ENCODE data around the gene ECM2. TPM values are rescaled to one million over a fixed set of nuclear protein-coding genes. Genes with fewer than 3 reads are reported as not detected.

Gene ECM2
- total and polyA plus RNA-seq, 5 donors from 2014 or later = not detected

DNA sequence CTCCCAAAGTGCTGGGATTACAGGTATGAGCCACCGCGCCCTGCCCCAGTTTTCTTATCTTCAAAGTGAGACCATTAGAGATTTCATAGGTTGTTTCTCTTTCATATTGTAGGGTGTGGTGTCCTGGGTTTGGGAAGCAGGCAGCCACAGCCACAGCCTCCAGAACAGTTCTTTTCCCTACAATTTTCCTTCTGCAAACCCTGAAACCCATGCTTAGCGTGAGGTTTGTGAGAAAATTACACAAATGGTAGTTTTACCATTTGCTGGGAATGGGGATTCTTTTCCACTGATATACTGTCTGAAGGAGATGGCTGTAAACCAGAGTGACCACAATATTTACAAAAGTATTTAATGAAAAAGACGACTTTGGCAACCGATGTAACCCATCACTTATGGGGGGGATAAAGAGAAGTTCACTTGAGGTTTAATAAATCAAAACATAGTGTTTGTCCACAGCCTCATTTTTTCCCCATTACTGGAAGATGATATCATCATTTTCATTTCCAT lies 26.7 kb upstream of the ECM2 start:
- H3K27ac ChIP-seq (ENCODE audit: insufficient read depth, low read length, poor library complexity, severe bottlenecking) = no peak overlapping the region
- no peak overlapping the region for H3K4me3 Mint-ChIP-seq
- no peaks in the 10 kb centered on the region for H3K4me1 Mint-ChIP-seq
- DNase-seq = no peak
- peaks cover 2 to 7% of the 10 kb centered on the region in 2 experiments for H3K9me3 ChIP-seq (ENCODE audit: control insufficient read depth in 2 of 2, low read length in 2 of 2)
- H3K27ac Mint-ChIP-seq = no peak overlapping the region
- H3K36me3 Mint-ChIP-seq = peaks cover 11% of the 10 kb centered on the region
- H3K27me3 Mint-ChIP-seq = no peaks in the 10 kb centered on the region
- no peak for ATAC-seq (ENCODE audit: low read depth in 2 of 2)
- H3K36me3 ChIP-seq (ENCODE audit: control insufficient read depth, insufficient read depth, low read length) = no peaks in the 10 kb centered on the region
- peaks cover 0 to 10% (median 2%) of the 10 kb centered on the region in 7 donors for H3K9me3 Mint-ChIP-seq
- H3K4me3 ChIP-seq (ENCODE audit: low read depth, low read length) = no peak overlapping the region
- H3K4me1 ChIP-seq (ENCODE audit: control insufficient read depth, insufficient read depth, low read length, poor library complexity, severe bottlenecking) = no peaks in the 10 kb centered on the region
- H3K27me3 ChIP-seq (ENCODE audit: control insufficient read depth, insufficient read depth, low read length) = no peaks in the 10 kb centered on the region

DNA sequence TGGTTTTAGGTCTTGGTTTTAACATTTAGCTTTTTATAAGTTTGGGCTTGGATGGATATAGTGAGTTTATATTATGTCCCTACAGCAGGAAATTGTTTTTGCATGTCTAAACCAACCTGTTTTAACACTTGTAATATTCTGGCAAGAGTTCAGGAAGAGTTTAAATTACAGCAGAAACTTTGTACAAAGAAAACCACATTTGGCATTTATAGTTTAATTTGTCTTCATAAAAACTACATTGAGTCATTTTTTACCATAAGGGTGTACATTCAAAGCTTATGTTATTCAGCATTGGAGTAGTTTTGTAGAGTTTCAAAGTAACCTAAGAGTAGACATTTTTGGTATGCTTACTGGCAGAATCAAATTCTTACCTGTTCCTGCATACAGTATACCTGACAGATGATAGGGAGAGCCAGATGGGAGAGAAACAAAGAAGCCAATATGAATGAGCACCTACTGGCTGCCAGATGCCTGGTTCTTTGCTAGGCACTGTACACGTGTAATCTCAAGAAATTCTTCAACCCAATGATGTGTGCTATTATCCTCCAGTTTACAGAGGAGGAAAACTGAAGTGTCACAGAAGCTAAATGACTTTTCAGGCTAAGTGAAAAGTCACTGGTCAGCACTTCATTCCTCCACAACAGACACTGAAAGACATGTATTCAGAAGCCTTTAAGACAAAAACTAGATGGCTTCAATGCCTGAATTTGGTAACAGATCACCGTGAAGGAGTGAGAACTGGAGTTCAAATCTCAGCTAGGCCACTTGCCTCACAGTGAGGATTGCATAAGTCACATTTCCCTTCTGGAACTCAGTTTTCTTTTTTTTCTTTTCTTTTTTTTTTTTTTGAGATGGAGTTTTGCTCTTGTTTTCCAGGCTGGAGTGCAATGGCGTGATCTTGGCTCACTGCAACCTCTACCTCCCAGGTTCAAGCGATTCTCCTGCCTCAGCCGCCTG lies 25.9 kb upstream of the ECM2 start:
- DNase-seq (no peak), ATAC-seq (ENCODE audit: low read depth in 2 of 2) (no peak)
- Mint-ChIP-seq H3K4me3 (no peak overlapping the region), H3K27me3 (no peaks in the 10 kb centered on the region), H3K4me1 (no peaks in the 10 kb centered on the region), H3K27ac (no peak overlapping the region), H3K36me3 (peaks cover 10% of the 10 kb centered on the region), H3K9me3 (peaks cover 0 to 6% (median 0%) of the 10 kb centered on the region in 7 donors)
- Histone ChIP-seq H3K4me1 (ENCODE audit: control insufficient read depth, insufficient read depth, low read length, poor library complexity, severe bottlenecking) (no peaks in the 10 kb centered on the region), H3K9me3 (ENCODE audit: control insufficient read depth in 2 of 2, low read length in 2 of 2) (peaks cover 2 to 7% of the 10 kb centered on the region in 2 experiments), H3K4me3 (ENCODE audit: low read depth, low read length) (no peak overlapping the region), H3K27ac (ENCODE audit: insufficient read depth, low read length, poor library complexity, severe bottlenecking) (no peak overlapping the region), H3K27me3 (ENCODE audit: control insufficient read depth, insufficient read depth, low read length) (no peaks in the 10 kb centered on the region), H3K36me3 (ENCODE audit: control insufficient read depth, insufficient read depth, low read length) (no peaks in the 10 kb centered on the region)

DNA sequence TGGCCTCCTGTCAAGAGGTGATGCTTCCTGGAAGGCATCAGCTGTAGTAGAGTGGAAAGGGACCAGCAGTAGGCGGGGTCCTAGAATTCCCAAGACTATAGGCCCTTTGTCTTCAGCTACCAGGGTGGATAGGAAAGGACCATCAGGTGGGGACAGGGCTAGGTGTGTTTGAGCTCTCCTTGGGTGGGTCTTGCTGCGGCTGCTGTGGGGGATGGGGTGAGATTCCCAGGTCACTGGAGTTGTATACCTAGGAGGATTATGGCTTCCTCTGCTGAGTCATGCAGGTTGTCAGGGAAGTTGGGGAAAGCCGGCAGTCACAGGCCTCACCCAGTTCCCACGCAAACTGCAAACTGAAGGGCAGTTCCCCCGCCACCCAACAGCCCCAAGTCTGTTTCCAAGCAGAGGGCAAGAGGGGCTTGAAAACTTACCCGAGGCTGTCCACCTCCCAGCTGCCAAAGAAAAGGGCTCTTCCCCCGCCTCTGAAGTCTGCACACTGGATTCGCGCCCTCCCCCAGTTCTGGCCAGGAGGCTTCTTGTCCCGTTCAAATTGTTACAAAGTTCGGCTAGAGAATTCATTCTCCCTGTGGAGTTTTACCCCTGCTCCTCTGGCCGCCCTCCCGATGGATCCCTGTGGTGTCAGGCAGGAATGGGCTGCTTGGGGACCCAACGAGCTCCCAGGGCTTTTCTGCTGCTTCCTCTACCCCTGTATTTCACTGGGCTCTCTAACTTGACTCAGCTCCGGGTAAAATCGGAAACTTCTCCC lies 23.0 kb upstream of the ECM2 start:
- H3K36me3 ChIP-seq (ENCODE audit: control insufficient read depth, insufficient read depth, low read length) = no peaks in the 10 kb centered on the region

DNA sequence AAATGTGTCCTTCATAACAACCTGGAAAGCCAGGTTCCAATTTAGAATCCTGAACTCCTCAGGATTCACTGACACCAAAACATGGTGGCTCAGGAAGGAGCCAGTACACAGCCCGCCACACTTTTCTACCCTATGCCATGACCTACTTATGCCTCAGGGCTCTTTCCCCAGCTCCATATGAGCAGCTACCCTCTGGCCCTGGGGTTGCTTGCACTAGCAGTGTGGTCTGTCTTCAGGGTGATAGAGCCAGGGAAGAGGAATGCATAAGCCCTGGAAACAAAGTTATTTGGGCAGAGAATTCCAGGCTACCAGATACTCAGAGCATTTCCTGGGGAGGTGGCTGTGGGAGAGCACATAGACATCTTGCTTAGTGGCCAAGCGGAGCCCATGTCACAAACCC lies 15.0 kb upstream of the ECM2 start:
- no peaks in the 10 kb centered on the region for H3K27me3 ChIP-seq (ENCODE audit: control insufficient read depth, insufficient read depth, low read length)
- no peaks in the 10 kb centered on the region for H3K36me3 ChIP-seq (ENCODE audit: control insufficient read depth, insufficient read depth, low read length)
- no peak overlapping the region for H3K4me3 ChIP-seq (ENCODE audit: low read depth, low read length)
- H3K4me3 Mint-ChIP-seq = no peak overlapping the region
- no peaks in the 10 kb centered on the region for H3K4me1 ChIP-seq (ENCODE audit: control insufficient read depth, insufficient read depth, low read length, poor library complexity, severe bottlenecking)
- peaks cover 4% of the 10 kb centered on the region for H3K36me3 Mint-ChIP-seq
- H3K27ac Mint-ChIP-seq = no peak overlapping the region
- ATAC-seq (ENCODE audit: low read depth in 2 of 2) (no peak), DNase-seq (no peak)
- H3K27me3 Mint-ChIP-seq = no peaks in the 10 kb centered on the region
- H3K4me1 Mint-ChIP-seq = peaks cover 0 to 4% (median 2%) of the 10 kb centered on the region in 4 donors
- no peaks in the 10 kb centered on the region for H3K9me3 ChIP-seq (ENCODE audit: control insufficient read depth in 2 of 2, low read length in 2 of 2)
- H3K9me3 Mint-ChIP-seq = no peaks in the 10 kb centered on the region
- no peak overlapping the region for H3K27ac ChIP-seq (ENCODE audit: insufficient read depth, low read length, poor library complexity, severe bottlenecking)

More for the DNA sequence above, 23.0 kb upstream of the ECM2 start:
- no peak for ATAC-seq (ENCODE audit: low read depth in 2 of 2)
- Histone ChIP-seq H3K9me3 (ENCODE audit: control insufficient read depth in 2 of 2, low read length in 2 of 2) (no peaks in the 10 kb centered on the region), H3K27ac (ENCODE audit: insufficient read depth, low read length, poor library complexity, severe bottlenecking) (no peak overlapping the region), H3K4me1 (ENCODE audit: control insufficient read depth, insufficient read depth, low read length, poor library complexity, severe bottlenecking) (no peaks in the 10 kb centered on the region), H3K27me3 (ENCODE audit: control insufficient read depth, insufficient read depth, low read length) (no peaks in the 10 kb centered on the region), H3K4me3 (ENCODE audit: low read depth, low read length) (no peak overlapping the region)
- Mint-ChIP-seq H3K36me3 (peaks cover 9% of the 10 kb centered on the region), H3K4me3 (no peak overlapping the region), H3K4me1 (peaks cover 0 to 5% (median 3%) of the 10 kb centered on the region in 4 donors), H3K9me3 (peaks cover 0 to 2% (median 0%) of the 10 kb centered on the region in 7 donors), H3K27me3 (no peaks in the 10 kb centered on the region), H3K27ac (no peak overlapping the region)
- DNase-seq = no peak

DNA sequence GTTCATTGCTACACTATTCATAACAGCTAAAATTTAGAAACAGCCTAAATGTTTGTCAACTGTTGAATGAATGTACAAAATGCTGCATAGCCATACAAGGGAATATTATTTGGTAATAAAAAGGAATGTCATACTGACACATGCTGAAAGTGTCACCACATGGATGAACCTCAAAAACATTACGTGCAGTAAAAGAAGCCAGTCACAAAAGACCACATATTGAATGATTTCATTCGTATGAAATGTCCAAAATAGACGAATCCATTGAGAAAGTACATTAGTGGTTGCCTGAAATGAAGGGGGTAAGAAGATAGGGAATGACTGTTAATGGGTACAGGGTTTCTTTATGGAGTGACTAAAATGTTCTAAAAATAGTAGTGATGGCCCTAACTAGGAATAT lies 11.6 kb upstream of the ECM2 start:
- no peaks in the 10 kb centered on the region for H3K4me1 Mint-ChIP-seq
- no peak overlapping the region for H3K27ac Mint-ChIP-seq
- H3K4me3 Mint-ChIP-seq = no peak overlapping the region
- DNase-seq (no peak), ATAC-seq (ENCODE audit: low read depth in 2 of 2) (no peak)
- H3K27me3 ChIP-seq (ENCODE audit: control insufficient read depth, insufficient read depth, low read length) = no peaks in the 10 kb centered on the region
- H3K4me1 ChIP-seq (ENCODE audit: control insufficient read depth, insufficient read depth, low read length, poor library complexity, severe bottlenecking) = no peaks in the 10 kb centered on the region
- H3K36me3 ChIP-seq (ENCODE audit: control insufficient read depth, insufficient read depth, low read length) = no peaks in the 10 kb centered on the region
- H3K9me3 Mint-ChIP-seq = peaks cover 0 to 1% (median 0%) of the 10 kb centered on the region in 7 donors
- H3K36me3 Mint-ChIP-seq = no peaks in the 10 kb centered on the region
- no peaks in the 10 kb centered on the region for H3K9me3 ChIP-seq (ENCODE audit: control insufficient read depth in 2 of 2, low read length in 2 of 2)
- no peak overlapping the region for H3K27ac ChIP-seq (ENCODE audit: insufficient read depth, low read length, poor library complexity, severe bottlenecking)
- H3K4me3 ChIP-seq (ENCODE audit: low read depth, low read length) = no peak overlapping the region
- H3K27me3 Mint-ChIP-seq = no peaks in the 10 kb centered on the region

DNA sequence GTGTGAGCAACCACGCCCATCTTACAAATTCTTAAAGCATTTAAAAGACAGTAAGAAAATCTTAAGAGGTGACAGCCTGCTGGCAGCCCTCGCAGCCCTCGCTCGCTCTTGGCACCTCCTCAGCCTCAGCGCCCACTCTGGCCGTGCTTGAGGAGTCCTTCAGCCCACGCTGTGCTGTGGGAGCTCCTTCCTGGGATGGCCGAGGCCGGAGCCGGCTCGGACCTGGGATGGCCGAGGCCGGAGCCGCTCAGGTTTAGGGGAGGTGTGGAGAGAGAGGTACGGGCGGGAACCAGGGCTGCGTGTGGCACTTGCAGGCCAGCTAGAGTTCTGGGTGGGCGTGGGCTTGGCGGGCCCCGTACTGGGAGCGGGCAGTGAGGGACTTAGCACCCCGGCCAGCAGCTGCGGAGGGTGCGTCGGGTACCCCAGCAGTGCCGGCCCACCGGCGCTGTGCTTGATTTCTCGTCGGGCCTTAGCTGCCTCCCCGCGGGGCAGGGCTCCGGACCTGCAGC lies 9.3 kb upstream of the ECM2 start:
- no peak overlapping the region for H3K27ac Mint-ChIP-seq
- no peak for ATAC-seq (ENCODE audit: low read depth in 2 of 2)

DNA sequence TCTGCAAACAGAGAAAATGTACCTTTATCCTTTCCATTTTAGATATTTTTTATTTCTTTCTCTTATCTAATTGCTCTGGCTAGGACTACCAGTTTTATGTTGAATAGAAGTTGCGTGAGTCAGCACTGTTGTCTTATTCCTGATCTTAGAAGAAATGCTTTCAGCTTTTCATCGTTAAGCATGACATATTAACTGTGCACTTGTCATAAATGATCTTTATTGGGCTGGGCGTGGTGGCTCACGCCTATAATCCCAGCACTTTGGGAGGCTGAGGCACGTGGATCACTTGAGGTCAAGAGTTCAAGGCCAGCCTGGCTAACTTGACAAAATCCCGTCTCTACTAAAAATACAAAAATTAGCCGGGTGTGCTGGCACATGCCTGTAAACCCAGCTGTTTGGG lies 8.2 kb upstream of the ECM2 start:
- H3K4me3 ChIP-seq (ENCODE audit: low read depth, low read length) = no peak overlapping the region
- no peaks in the 10 kb centered on the region for H3K27me3 ChIP-seq (ENCODE audit: control insufficient read depth, insufficient read depth, low read length)
- no peak overlapping the region for H3K4me3 Mint-ChIP-seq
- no peaks in the 10 kb centered on the region for H3K4me1 Mint-ChIP-seq
- no peak for DNase-seq
- H3K36me3 ChIP-seq (ENCODE audit: control insufficient read depth, insufficient read depth, low read length) = no peaks in the 10 kb centered on the region
- H3K27ac ChIP-seq (ENCODE audit: insufficient read depth, low read length, poor library complexity, severe bottlenecking) = no peak overlapping the region
- no peaks in the 10 kb centered on the region for H3K9me3 ChIP-seq (ENCODE audit: control insufficient read depth in 2 of 2, low read length in 2 of 2)
- no peaks in the 10 kb centered on the region for H3K27me3 Mint-ChIP-seq
- no peak for ATAC-seq (ENCODE audit: low read depth in 2 of 2)
- peaks cover 0 to 2% (median 0%) of the 10 kb centered on the region in 7 donors for H3K9me3 Mint-ChIP-seq
- H3K4me1 ChIP-seq (ENCODE audit: control insufficient read depth, insufficient read depth, low read length, poor library complexity, severe bottlenecking) = no peaks in the 10 kb centered on the region
- no peaks in the 10 kb centered on the region for H3K36me3 Mint-ChIP-seq
- H3K27ac Mint-ChIP-seq = no peak overlapping the region

More for the DNA sequence above, 9.3 kb upstream of the ECM2 start:
- peaks cover 0 to 2% (median 0%) of the 10 kb centered on the region in 7 donors for H3K9me3 Mint-ChIP-seq
- Histone ChIP-seq H3K4me1 (ENCODE audit: control insufficient read depth, insufficient read depth, low read length, poor library complexity, severe bottlenecking) (no peaks in the 10 kb centered on the region), H3K9me3 (ENCODE audit: control insufficient read depth in 2 of 2, low read length in 2 of 2) (no peaks in the 10 kb centered on the region), H3K27me3 (ENCODE audit: control insufficient read depth, insufficient read depth, low read length) (no peaks in the 10 kb centered on the region), H3K36me3 (ENCODE audit: control insufficient read depth, insufficient read depth, low read length) (no peaks in the 10 kb centered on the region), H3K4me3 (ENCODE audit: low read depth, low read length) (no peak overlapping the region), H3K27ac (ENCODE audit: insufficient read depth, low read length, poor library complexity, severe bottlenecking) (no peak overlapping the region)
- H3K27me3 Mint-ChIP-seq = no peaks in the 10 kb centered on the region
- no peak for DNase-seq
- no peaks in the 10 kb centered on the region for H3K36me3 Mint-ChIP-seq
- H3K4me1 Mint-ChIP-seq = no peaks in the 10 kb centered on the region
- no peak overlapping the region for H3K4me3 Mint-ChIP-seq

Data from CD4-positive, CD25-positive, alpha-beta regulatory T cell (primary cell).